Measurements from ENCODE around the gene NT5DC3. TPM values are rescaled to one million over a fixed set of nuclear protein-coding genes. Genes with fewer than 3 reads are reported as not detected.

NT5DC3 gene
- total and polyA plus RNA-seq, 3 experiments from 2014 or later, result 0.93 to 10.0 (median 9.9) TPM

DNA sequence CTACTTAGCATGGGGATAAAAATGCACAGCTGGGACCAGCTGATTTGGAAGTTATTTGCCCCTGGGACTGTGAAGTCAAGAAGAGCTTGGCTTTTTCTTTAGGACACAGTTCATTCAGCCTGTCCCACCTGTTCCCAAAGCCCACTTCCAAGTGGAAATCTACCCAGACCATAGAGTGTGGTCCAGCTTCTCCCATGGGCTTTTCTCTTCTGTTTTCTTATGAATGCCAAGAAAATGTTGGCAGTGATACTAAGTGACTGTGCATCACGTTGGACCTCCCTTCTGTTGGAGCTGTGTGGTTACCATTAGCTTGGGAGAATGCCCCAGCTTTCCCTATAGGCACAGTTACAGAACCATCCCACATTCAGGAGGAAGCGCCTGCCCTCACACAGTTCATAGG, 89.4 kb downstream of the NT5DC3 start:
- Histone ChIP-seq H3K9me3 (ENCODE audit: low read length) (no peaks in the 10 kb centered on the region), H3K4me3 (ENCODE audit: low read length) (no peak overlapping the region), H3K36me3 (ENCODE audit: insufficient read depth, low read length) (no peaks in the 10 kb centered on the region), H3K4me1 (ENCODE audit: insufficient read depth, low read length) (no peaks in the 10 kb centered on the region), H3K27me3 (ENCODE audit: insufficient read depth, low read length, poor library complexity, severe bottlenecking) (no peaks in the 10 kb centered on the region), H3K27ac (ENCODE audit: low read depth, low read length) (no peak overlapping the region)
- H3K4me1 Mint-ChIP-seq, result no peaks in the 10 kb centered on the region
- H3K36me3 Mint-ChIP-seq, result no peaks in the 10 kb centered on the region
- CTCF ChIA-PET, result interaction anchor here (1.1 kb wide), 1 partner anchor 10 kb away, joined by 3 read pairs; no protein-coding TSS in a partner anchor
- no peak for DNase-seq
- POLR2A ChIA-PET, result no interaction called here
- H3K27ac Mint-ChIP-seq, result no peak overlapping the region
- H3K9me3 Mint-ChIP-seq, result no peaks in the 10 kb centered on the region
- no peak overlapping the region for H3K4me3 Mint-ChIP-seq
- H3K27me3 Mint-ChIP-seq, result peaks cover 10 to 20% of the 10 kb centered on the region in 2 donors

DNA sequence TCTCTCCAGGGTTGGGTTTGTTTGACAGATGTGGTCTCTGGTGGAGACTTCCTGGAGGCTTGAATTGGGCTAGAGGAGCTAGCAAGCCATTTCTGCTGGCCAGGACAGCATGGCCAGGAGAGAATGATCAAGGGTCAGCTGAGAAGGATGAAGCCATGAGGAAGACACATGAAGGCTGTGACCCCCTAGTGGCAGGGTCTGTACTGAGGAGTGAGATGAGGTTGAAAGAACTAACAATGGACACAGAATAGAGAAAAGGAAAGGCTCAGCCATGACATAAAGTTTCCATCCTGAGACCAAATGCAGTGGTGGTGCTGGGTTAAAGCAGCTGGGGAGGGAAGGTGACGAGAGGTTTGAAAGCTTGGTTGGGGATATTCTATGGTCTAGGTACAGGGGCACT, 89.9 kb downstream of the NT5DC3 start:
- CTCF ChIA-PET, result interaction anchor here (1.1 kb wide), 1 partner anchor 9 kb away, joined by 3 read pairs; no protein-coding TSS in a partner anchor

DNA sequence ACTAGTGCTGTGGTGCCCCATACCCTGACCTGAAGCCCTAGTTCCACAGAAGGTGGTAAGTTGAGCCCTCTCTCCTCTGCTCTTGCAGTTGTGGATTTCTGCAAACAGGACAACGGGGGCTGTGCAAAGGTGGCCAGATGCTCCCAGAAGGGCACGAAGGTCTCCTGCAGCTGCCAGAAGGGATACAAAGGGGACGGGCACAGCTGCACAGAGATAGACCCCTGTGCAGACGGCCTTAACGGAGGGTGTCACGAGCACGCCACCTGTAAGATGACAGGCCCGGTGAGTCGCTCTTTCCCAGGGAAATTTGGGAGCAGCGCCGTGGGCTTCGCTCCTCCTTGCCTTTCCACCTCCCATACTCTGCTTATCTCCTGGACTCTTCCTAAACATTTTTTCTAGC, 92.2 kb downstream of the NT5DC3 start:
- POLR2A ChIA-PET, result no interaction called here
- CTCF ChIA-PET, result no interaction called here
- Mint-ChIP-seq H3K27ac (no peak overlapping the region), H3K36me3 (no peaks in the 10 kb centered on the region), H3K27me3 (peaks cover 12 to 20% of the 10 kb centered on the region in 2 donors), H3K9me3 (no peaks in the 10 kb centered on the region), H3K4me1 (no peaks in the 10 kb centered on the region), H3K4me3 (no peak overlapping the region)
- Histone ChIP-seq H3K36me3 (ENCODE audit: insufficient read depth, low read length) (no peaks in the 10 kb centered on the region), H3K4me3 (ENCODE audit: low read length) (no peak overlapping the region), H3K4me1 (ENCODE audit: insufficient read depth, low read length) (no peaks in the 10 kb centered on the region), H3K9me3 (ENCODE audit: low read length) (no peaks in the 10 kb centered on the region), H3K27ac (ENCODE audit: low read depth, low read length) (no peak overlapping the region), H3K27me3 (ENCODE audit: insufficient read depth, low read length, poor library complexity, severe bottlenecking) (no peaks in the 10 kb centered on the region)
- DNase-seq, result no peak

More for the DNA sequence above, 89.9 kb downstream of the NT5DC3 start:
- no peak for DNase-seq
- H3K36me3 Mint-ChIP-seq, result no peaks in the 10 kb centered on the region
- H3K9me3 ChIP-seq (ENCODE audit: low read length), result no peaks in the 10 kb centered on the region
- POLR2A ChIA-PET, result no interaction called here
- H3K27me3 ChIP-seq (ENCODE audit: insufficient read depth, low read length, poor library complexity, severe bottlenecking), result no peaks in the 10 kb centered on the region
- no peaks in the 10 kb centered on the region for H3K4me1 ChIP-seq (ENCODE audit: insufficient read depth, low read length)
- H3K4me3 ChIP-seq (ENCODE audit: low read length), result no peak overlapping the region
- no peak overlapping the region for H3K27ac Mint-ChIP-seq
- H3K27me3 Mint-ChIP-seq, result peaks cover 10 to 20% of the 10 kb centered on the region in 2 donors
- H3K9me3 Mint-ChIP-seq, result no peaks in the 10 kb centered on the region
- no peak overlapping the region for H3K27ac ChIP-seq (ENCODE audit: low read depth, low read length)
- no peaks in the 10 kb centered on the region for H3K36me3 ChIP-seq (ENCODE audit: insufficient read depth, low read length)
- no peak overlapping the region for H3K4me3 Mint-ChIP-seq
- no peaks in the 10 kb centered on the region for H3K4me1 Mint-ChIP-seq

DNA sequence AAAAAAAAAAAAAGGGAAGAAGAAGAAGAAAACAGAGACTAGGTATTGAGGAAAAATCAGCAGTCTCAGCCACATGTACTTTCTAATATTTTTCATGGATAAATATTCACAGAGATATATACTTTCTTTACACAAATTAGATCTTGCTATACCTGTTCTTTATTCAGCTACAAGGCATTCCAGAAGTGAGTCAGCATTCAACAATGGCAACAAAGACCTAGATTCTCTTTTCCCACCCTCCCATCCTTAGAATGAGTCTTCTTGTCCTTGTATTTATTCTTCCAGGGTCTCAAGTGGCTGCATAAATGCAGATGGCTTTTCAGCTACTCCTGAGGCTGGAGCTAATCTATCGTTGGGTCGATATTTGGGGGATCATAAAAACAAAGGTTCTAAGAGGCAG, 93.0 kb downstream of the NT5DC3 start:
- ChIA-PET CTCF (no interaction called here), POLR2A (no interaction called here)
- Mint-ChIP-seq H3K27ac (no peak overlapping the region), H3K4me3 (no peak overlapping the region), H3K4me1 (no peaks in the 10 kb centered on the region), H3K27me3 (peaks cover 12 to 24% of the 10 kb centered on the region in 2 donors), H3K9me3 (no peaks in the 10 kb centered on the region), H3K36me3 (no peaks in the 10 kb centered on the region)
- no peaks in the 10 kb centered on the region for H3K36me3 ChIP-seq (ENCODE audit: insufficient read depth, low read length)
- no peaks in the 10 kb centered on the region for H3K9me3 ChIP-seq (ENCODE audit: low read length)
- H3K27ac ChIP-seq (ENCODE audit: low read depth, low read length), result no peak overlapping the region
- H3K27me3 ChIP-seq (ENCODE audit: insufficient read depth, low read length, poor library complexity, severe bottlenecking), result no peaks in the 10 kb centered on the region
- no peaks in the 10 kb centered on the region for H3K4me1 ChIP-seq (ENCODE audit: insufficient read depth, low read length)
- DNase-seq, result no peak
- H3K4me3 ChIP-seq (ENCODE audit: low read length), result no peak overlapping the region

DNA sequence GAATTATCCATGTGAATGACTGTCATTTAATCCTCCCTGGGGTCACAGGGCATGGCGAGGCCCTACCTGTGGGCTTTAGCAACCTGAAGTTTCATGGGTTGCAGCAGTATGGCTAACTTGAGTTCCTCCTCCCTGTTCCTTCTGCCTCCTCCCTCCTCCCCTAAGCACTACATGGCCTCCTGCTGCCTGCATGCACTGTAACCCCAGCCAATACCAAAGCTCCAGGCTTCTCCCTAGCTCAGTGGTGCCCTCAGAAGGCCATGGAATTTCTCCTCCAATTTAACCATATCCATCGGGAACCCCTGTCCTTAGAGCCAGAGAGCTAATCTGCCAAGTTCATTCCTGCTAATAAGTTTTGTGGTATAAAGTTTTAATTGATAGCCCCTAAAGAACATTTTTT, 95.1 kb downstream of the NT5DC3 start:
- Mint-ChIP-seq H3K27me3 (peaks cover 12 to 37% of the 10 kb centered on the region in 2 donors), H3K4me1 (no peaks in the 10 kb centered on the region), H3K4me3 (no peak overlapping the region), H3K36me3 (no peaks in the 10 kb centered on the region), H3K27ac (no peak overlapping the region), H3K9me3 (no peaks in the 10 kb centered on the region)
- POLR2A ChIA-PET, result no interaction called here
- Histone ChIP-seq H3K36me3 (ENCODE audit: insufficient read depth, low read length) (no peaks in the 10 kb centered on the region), H3K4me1 (ENCODE audit: insufficient read depth, low read length) (no peaks in the 10 kb centered on the region), H3K9me3 (ENCODE audit: low read length) (no peaks in the 10 kb centered on the region), H3K4me3 (ENCODE audit: low read length) (no peak overlapping the region), H3K27me3 (ENCODE audit: insufficient read depth, low read length, poor library complexity, severe bottlenecking) (no peaks in the 10 kb centered on the region), H3K27ac (ENCODE audit: low read depth, low read length) (no peak overlapping the region)
- DNase-seq, result no peak
- CTCF ChIA-PET, result no interaction called here

DNA sequence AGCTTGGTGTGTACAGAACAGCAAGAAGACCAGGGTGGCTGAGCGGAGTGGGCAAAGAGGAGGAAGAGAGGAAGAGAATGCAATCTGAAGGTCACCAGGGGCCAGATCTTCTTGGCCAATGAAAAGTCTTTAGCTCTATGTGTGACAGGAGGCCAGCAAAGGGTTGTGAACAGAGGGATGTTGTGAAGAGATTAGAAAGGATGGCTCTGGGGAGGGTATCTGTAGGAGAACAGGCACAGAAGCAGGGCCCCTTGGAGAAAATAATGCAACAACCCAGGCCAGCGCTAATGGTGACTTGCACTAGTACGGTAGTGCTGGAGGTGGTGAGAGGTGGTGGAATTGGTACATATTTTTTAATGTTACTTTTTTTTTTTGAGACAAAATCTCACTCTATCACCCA, 97.2 kb downstream of the NT5DC3 start:
- Mint-ChIP-seq H3K9me3 (no peaks in the 10 kb centered on the region), H3K36me3 (no peaks in the 10 kb centered on the region), H3K4me1 (no peaks in the 10 kb centered on the region), H3K27me3 (peaks cover 14 to 27% of the 10 kb centered on the region in 2 donors), H3K4me3 (no peak overlapping the region), H3K27ac (no peak overlapping the region)
- no peaks in the 10 kb centered on the region for H3K4me1 ChIP-seq (ENCODE audit: insufficient read depth, low read length)
- DNase-seq, result no peak
- POLR2A ChIA-PET, result no interaction called here
- no peaks in the 10 kb centered on the region for H3K36me3 ChIP-seq (ENCODE audit: insufficient read depth, low read length)
- no peak overlapping the region for H3K4me3 ChIP-seq (ENCODE audit: low read length)
- no peaks in the 10 kb centered on the region for H3K27me3 ChIP-seq (ENCODE audit: insufficient read depth, low read length, poor library complexity, severe bottlenecking)
- CTCF ChIA-PET, result no interaction called here
- H3K27ac ChIP-seq (ENCODE audit: low read depth, low read length), result no peak overlapping the region
- H3K9me3 ChIP-seq (ENCODE audit: low read length), result no peaks in the 10 kb centered on the region

DNA sequence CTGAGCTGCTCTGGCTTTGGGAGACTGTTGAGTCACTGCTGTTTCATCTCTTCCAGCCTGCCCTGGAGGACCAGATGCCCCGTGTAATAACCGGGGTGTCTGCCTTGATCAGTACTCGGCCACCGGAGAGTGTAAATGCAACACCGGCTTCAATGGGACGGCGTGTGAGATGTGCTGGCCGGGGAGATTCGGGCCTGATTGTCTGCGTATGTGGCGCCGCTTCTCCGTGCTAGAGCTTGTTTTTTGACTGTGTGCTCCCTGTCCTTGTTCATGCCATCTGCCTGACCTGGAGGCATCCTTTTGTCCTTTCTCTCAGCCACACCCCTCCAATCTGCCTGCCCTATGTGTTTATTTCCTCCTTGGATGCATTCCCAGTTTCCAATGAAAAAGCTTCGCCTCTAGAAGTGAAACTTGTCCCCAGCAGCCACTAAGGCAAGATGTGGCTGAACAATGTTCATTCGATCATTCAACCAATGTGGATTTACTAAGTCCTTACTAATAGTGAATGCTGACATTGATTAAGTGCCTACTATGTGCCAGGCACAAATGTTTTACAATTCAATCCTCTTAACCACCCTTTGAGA, 98.6 kb downstream of the NT5DC3 start:
- POLR2A ChIA-PET, result no interaction called here
- CTCF ChIA-PET, result interaction anchor here (1.4 kb wide), 1 partner anchor 9 kb away, joined by 3 read pairs; no protein-coding TSS in a partner anchor

DNA sequence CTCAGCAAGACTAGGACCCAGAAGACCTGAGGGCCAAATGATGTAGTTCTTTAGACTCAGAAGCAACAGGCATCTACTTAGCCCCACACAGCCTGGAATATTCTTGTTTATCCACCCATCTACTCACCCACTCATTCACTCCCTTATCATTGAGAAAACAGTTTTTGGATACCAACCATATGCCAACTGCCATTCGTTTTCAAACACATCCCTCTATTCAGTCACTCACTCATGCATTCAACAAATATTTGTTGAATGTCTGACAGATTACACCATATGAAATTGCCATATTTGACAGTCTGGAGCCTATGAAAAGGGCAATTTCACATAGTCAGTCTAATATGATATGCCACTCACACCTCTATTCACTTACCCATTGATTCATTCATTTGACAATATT, 103.2 kb downstream of the NT5DC3 start:
- Histone ChIP-seq H3K36me3 (ENCODE audit: insufficient read depth, low read length) (no peaks in the 10 kb centered on the region), H3K4me3 (ENCODE audit: low read length) (no peak overlapping the region), H3K4me1 (ENCODE audit: insufficient read depth, low read length) (no peaks in the 10 kb centered on the region), H3K27me3 (ENCODE audit: insufficient read depth, low read length, poor library complexity, severe bottlenecking) (no peaks in the 10 kb centered on the region), H3K27ac (ENCODE audit: low read depth, low read length) (no peak overlapping the region), H3K9me3 (ENCODE audit: low read length) (no peaks in the 10 kb centered on the region)
- H3K4me3 Mint-ChIP-seq, result no peak overlapping the region
- no peak overlapping the region for H3K27ac Mint-ChIP-seq
- ChIA-PET CTCF (no interaction called here), POLR2A (no interaction called here)
- H3K4me1 Mint-ChIP-seq, result no peaks in the 10 kb centered on the region
- no peaks in the 10 kb centered on the region for H3K9me3 Mint-ChIP-seq
- peaks cover 12 to 17% of the 10 kb centered on the region in 2 donors for H3K27me3 Mint-ChIP-seq
- H3K36me3 Mint-ChIP-seq, result no peaks in the 10 kb centered on the region
- DNase-seq, result no peak

More for the DNA sequence above, 98.6 kb downstream of the NT5DC3 start:
- Histone ChIP-seq H3K9me3 (ENCODE audit: low read length) (no peaks in the 10 kb centered on the region), H3K36me3 (ENCODE audit: insufficient read depth, low read length) (no peaks in the 10 kb centered on the region), H3K4me3 (ENCODE audit: low read length) (no peak overlapping the region), H3K27ac (ENCODE audit: low read depth, low read length) (no peak overlapping the region), H3K27me3 (ENCODE audit: insufficient read depth, low read length, poor library complexity, severe bottlenecking) (no peaks in the 10 kb centered on the region), H3K4me1 (ENCODE audit: insufficient read depth, low read length) (no peaks in the 10 kb centered on the region)
- Mint-ChIP-seq H3K27me3 (peaks cover 11 to 22% of the 10 kb centered on the region in 2 donors), H3K27ac (peak overlapping the region in 1 of 8 donors; percentile 55), H3K4me3 (no peak overlapping the region), H3K36me3 (no peaks in the 10 kb centered on the region), H3K9me3 (no peaks in the 10 kb centered on the region), H3K4me1 (no peaks in the 10 kb centered on the region)
- DNase-seq, result no peak

All from CD8-positive, alpha-beta memory T cell (primary cell).